AG20443 (cell line): ENCODE data around the gene PROZ.

ENCODE experiments used
- DNase-seq: peaks from one replicate; pipeline ENCODE4 v3.0.0; 2012; ENCODE audit warnings: low spot score, mixed read lengths

The PROZ gene

DNA sequence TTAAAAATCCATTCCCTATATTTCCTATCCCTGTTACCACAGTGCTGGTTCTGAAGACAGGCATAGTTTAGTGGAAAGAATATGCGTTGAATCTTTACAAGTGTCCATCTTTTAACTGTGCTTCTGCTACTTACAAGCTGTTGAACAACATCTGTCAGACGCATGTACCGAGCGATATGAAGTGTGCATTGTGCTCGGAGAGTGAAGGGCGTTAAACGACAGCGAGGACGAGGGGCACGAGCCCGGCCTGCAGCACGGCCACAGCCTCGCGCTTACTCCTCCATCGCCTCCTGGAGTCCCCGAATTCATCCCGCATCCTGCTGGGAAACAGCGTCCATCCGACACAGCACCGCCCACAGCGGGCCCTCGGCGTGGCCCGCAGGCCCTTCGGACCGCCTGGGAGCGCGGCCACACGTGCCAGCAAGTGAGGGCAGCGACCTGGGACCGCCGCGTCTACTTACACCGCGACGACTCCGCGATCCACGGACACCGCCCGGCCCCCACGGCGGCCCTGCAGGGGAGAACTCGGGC lies 49.5 kb downstream of the PROZ start:
- peak; percentile 68 for DNase-seq

- DNase-seq, result peak; percentile 95
Measured at GRCh38 chr13:113208421-113209335, 50.2 kb downstream of the PROZ start, which contains the start of gene PCID2. Gene PCID2 (minus strand): TSS chr13:113208669. CDS start chr13:113208634, 35 bp downstream.

GRCh38 chr13:113209336-113209758 lies 50.9 kb downstream of the PROZ start, which contains the start of gene CUL4A:
Gene CUL4A (plus strand): TSS chr13:113209613. CDS start chr13:113209628, 15 bp downstream.
- peak; percentile 93 for DNase-seq

- peak; percentile 68 for DNase-seq
Measured at GRCh38 chr13:113209759-113210421, 51.4 kb downstream of the PROZ start.

GRCh38 chr13:113210833-113211232 lies 52.4 kb downstream of the PROZ start:
- no peak for DNase-seq

GRCh38 chr13:113211774-113212173 lies 53.3 kb downstream of the PROZ start:
- no peak for DNase-seq

DNA sequence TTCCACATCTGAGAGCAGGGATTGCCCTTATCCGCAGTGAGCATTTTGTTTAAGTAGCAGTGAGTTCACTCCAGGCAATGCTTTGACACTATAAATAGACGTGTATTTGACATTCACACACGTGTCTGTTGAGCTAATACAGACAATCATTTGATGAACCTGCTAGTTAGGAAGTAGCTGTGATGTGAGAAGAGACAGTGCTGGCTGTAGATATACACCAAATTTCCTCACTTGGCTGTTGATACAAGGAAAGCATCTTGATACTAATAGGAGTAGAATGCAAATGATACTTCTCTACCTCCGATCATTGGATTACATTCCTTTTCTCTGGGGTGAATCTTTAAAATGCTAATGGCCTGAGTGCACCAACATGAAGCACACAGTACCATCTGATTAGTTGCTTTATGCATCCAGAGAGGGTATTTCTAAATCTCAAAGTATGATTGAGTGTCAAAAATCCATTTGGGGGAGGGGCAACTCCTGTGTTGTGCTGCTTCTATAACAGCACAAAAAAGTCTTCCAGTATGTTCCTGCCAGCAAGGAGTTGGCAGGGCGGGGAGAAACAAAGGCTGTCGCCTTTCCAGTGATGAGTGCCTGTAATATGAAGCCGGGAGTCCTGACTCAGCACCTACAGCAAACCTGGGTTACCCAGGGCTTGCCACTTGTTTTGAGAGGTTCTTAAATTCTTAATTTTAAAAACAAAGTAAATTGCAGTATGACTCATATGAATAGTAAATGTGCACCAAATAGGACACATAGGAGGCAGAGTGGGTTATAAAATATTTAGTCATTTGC lies 58.0 kb downstream of the PROZ start:
- DNase-seq, result peak; percentile 67

GRCh38 chr13:113218586-113218985 lies 60.1 kb downstream of the PROZ start:
- no peak for DNase-seq

DNA sequence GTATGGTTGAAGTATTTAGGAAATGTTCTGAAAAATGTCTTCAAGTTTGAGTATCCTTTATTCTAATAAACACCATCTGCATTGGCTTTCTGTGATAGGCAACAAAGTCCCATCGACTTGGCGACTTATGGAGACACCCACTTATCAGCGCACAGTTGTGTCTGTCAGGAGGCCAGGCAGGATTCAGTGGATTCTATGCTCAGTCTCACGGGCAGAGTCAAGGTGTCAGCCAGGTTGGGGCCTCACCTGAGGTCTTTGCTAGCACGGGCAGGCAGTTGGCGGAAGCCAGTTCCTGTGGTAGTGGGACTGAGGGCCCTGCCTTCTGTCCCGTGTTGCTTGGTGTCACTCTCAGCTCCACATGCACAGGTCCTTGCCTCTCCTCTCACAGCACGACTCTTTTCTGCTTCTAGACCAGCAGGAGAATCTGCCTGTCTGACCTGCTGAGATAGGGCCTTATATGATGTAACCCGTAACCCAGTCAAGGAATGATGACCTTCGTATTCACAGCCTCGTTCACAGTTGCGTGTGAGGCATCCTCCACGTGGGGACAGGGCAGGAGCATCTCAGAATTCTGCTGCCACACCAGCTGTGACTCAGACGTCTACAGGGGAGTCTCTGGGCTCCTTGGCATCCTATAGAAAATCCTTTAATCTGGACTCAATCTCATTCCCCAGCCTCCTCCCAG lies 61.0 kb downstream of the PROZ start:
- DNase-seq, result no peak

GRCh38 chr13:113220141-113220598 lies 61.7 kb downstream of the PROZ start:
- no peak for DNase-seq

GRCh38 chr13:113220877-113221276 lies 62.4 kb downstream of the PROZ start:
- no peak for DNase-seq
